Activated CD4-positive, alpha-beta T cell treated with anti-CD3 and anti-CD28 coated beads, Interleukin-10, Interleukin-2, amounts not matched to agents 100 ng/mL and 50 ng/mL, durations not matched to agents 16 hours and 8 hours (primary cell): ENCODE measurements around the gene CCDC88B.

Experiments
- DNase-seq: peaks from one replicate; pipeline ENCODE4 v3.0.0-alpha.2; 2020

Gene CCDC88B

GRCh38 chr11:64384028-64384737, 44.2 kb downstream of the CCDC88B start:
- DNase-seq: no peak

GRCh38 chr11:64384981-64385944, 45.3 kb downstream of the CCDC88B start:
- no peak for DNase-seq

- DNase-seq: peak; percentile 35
These were observed 46.1 kb downstream of the CCDC88B start for GRCh38 chr11:64385945-64386704.

GRCh38 chr11:64387916-64388315, 47.9 kb downstream of the CCDC88B start:
- no peak for DNase-seq

GRCh38 chr11:64388894-64389293, 48.9 kb downstream of the CCDC88B start:
- DNase-seq: no peak

GRCh38 chr11:64389851-64390250, 49.8 kb downstream of the CCDC88B start:
- DNase-seq: no peak

- no peak for DNase-seq
These were observed 50.6 kb downstream of the CCDC88B start for GRCh38 chr11:64390558-64390957.

GRCh38 chr11:64391839-64392238, 51.8 kb downstream of the CCDC88B start:
- no peak for DNase-seq

- no peak for DNase-seq
These were observed 55.6 kb downstream of the CCDC88B start for GRCh38 chr11:64395545-64396078.

GRCh38 chr11:64396079-64396591, 56.1 kb downstream of the CCDC88B start:
- no peak for DNase-seq

- no peak for DNase-seq
These were observed 60.1 kb downstream of the CCDC88B start for GRCh38 chr11:64400102-64400501.

- DNase-seq: no peak
These were observed 60.7 kb downstream of the CCDC88B start for GRCh38 chr11:64400667-64401066.

- no peak for DNase-seq
These were observed 61.8 kb downstream of the CCDC88B start for GRCh38 chr11:64401775-64402174.

- DNase-seq: no peak
These were observed 63.1 kb downstream of the CCDC88B start for GRCh38 chr11:64403106-64403505.

- no peak for DNase-seq
These were observed 66.4 kb downstream of the CCDC88B start for GRCh38 chr11:64406221-64406946.
